ENCODE results near the gene SPRED2.

SPRED2 gene

DNA sequence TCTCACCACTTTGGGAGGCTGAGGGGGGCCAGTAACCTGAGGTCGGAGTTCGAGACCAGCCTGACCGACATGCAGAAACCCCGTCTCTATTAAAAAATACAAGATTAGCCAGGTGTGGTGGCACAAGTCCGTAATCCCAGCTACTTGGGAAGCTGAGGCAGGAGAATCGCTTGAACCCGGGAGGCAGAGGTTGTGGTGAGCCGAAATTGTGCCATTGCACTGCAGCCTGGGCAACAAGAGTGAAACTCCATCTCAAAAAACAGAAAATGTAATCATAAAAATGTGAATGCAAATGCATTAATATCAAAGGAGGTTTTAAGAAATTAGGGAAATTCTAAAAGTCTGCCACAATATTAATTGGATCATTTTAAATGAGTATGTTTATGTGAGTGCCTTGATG is 159.1 kb downstream of the SPRED2 start:
- DNase-seq = no peak

DNA sequence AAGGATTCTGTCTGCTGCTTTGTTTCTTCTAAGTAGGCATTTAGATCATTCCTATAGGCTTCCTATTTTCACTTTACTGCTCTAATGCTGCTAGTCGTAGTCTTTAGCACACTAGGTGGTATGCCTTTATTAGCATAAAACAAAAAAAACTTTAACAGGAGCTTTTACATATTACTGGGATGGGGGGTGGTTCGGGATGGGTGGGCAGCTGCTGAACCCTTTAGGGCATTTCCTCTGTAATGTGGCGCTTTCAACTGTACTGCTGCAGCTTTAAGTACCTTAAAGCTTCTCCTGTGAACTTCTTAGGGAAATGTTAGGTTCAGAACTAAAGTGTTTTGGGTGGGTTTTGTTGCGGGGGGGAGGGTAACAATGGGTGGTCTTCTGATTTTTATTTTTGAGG is 163.4 kb downstream of the SPRED2 start:
- DNase-seq = no peak

DNA sequence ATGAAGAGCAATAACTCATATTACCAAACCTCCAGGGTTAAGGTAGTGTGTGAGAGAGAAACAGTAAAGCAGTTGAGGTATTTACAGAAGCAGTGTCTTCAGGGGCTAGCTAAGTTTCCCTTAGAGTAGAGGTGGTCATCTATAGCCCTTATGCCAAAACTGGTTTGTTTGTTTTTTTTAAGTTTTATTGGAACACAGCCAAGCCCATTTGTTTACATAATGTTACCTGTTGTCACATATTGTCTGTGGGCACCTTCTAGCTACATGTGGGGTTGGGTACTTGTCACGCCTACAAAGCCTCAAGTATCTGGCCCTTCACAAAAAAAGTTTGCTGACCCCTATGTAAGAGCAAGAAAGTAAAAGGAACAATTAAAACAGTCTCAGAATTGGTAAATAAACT is 165.4 kb downstream of the SPRED2 start:
- no peak for DNase-seq

DNA sequence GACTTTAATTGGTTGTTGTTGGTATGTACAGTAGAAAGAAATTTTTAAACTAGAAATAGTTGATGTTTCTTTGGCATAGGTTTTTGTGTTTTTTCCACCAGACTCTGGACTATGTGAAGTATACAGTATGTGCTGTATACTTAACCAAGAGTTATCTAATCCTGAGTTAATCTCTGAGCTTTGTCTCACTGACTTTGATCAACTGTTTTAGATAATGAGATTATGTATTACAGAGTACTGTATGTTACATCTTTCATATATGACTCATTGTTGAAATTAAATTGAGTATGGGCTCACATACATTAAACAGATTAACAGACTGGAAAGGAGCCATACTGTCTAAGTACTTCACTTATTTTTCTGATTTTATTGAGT is 166.7 kb downstream of the SPRED2 start:
- no peak for DNase-seq

DNA sequence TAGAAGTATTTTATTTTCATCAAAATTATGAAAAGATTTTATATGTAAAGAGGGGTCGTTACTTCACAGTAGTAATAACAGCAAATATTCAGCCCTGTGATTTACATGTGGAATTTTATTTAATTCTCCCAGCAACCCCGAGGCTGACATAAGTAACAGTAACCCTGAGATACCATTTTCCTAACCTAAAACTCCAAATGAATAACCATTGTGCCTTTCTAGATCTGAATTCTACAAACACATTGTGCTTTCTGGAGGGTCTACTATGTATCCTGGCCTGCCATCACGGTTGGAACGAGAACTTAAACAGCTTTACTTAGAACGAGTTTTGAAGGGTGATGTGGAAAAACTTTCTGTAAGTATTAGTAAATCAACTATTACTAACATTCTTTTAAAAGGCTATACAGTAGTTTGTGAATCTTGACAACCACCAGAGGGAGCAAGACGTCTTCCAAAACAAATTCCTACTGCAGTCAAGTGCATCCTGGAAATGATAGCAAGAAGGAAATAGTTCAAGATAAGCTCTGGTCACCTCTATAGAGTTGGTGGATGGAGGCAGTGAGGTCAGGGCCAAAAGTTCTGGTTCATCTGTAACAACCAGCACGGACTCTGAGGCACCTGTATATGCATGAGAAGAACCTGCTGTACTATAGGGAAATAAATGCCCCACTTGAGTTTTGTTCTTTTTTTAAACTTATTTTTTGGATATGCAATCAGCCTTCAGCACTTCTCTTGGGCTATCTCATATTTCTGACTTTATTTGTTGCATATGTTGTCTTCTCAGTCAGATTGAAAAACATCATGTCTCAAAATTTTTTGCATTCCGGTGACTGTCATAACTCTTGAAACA is 167.4 kb downstream of the SPRED2 start:
- DNase-seq = peak; percentile 38

DNA sequence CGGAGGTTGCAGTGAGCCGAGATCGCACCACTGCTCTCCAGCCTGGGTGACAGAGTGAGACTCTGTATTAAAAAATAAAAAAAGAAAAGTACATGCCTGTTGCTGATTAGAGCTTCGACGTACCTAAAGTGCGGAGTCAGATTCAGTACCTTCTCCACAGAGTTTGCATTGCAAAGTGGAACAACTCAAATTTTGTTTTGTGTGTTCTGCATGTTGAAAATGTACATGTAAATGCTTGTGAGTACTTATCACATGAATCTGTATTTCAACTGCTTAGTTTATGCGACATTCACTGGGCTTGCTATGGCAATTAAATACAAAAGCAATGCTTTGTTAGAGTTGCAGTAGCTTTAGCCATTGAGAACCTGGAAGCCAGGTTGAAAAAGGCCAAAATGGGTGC is 168.4 kb downstream of the SPRED2 start:
- no peak for DNase-seq

DNA sequence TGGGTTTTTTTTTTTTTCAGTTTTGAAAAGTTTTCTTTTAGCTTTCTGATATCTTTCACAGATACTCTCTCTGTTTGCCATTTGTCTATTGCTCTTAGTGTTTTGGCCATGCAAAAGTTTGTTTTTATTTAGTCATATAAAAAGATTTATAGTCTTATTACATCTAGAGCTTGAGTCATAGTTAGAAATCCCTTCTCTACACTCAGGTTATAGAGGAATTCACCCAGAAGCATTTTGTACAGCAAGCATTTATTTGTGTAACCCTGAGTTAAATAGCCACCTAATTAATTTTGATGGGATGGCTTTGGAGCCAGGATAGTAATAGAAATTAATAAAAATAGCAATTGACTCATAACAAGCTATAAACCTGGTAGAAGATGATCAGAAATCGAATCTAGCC is 169.1 kb downstream of the SPRED2 start:
- no peak for DNase-seq

DNA sequence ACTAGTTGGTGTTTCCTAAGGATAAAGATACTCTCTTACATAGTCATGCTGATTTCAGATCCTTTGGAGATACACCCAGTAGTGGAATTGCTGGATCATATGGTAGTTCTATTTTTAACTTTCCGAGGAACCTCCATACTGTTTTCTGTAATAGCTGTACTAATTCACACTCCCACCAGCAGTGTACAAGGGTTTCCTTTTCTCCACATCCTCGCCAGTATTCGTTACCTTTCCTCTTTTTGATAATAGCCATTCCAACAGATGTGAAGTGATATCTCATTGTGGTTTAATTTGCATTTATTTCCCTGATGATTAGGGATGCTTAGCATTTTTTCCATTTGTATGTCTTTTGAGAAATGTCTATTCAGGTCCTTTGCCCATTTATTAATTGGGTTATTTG is 170.7 kb downstream of the SPRED2 start:
- no peak for DNase-seq

Data from NCI-H1092 treated with DMSO at 0.1 percent for 48 hours (cell line).